ENCODE measurements around the gene TRAF7.
A peak's percentile ranks its signal among the peaks of the same experiment; 100 is the strongest.

TRAF7 gene

GRCh38 chr16:2148714-2149629 lies 6.6 kb upstream of the TRAF7 start:
- no peak for DNase-seq

- DNase-seq: no peak
Measured at GRCh38 chr16:2149630-2150417, 5.8 kb upstream of the TRAF7 start.

DNA sequence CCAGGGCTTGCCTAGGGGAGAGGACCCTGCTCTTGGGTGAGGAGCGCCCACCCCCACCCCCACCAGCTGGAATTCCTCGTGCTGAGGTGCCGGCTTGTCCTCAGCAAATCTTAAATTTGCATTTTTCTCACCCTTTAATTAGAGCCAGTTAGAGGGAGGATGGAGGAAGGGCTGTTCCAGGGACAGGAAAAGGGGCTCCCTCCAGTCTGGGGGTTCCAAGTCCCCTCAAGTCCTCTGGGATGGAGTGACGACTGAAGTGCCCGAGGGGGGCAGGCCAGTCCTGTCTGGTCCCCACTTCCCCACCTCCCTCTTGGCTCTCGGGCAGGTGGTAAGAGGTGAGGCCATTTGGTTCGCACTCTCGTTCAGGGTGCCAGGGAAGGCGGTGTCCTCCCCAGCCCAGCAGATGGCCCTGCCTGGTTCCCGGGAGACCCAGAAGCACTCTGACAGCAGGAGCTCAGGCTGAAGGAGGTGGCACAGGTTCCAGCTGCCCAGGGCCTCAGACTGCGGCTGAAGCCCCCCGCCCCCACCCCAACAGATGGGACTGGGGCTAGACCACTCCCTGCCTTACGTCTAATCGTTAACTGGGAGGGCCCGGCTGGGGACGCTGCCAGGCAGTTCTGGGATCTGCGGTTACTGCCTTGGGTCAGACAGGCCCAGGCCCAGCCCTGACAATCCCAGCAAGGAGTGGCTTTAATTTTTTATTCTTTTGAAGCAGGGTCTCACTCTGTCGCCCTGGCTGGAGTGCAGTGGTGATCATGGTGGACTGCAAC lies 5.0 kb upstream of the TRAF7 start:
- no peak for DNase-seq

GRCh38 chr16:2151188-2152091 lies 4.1 kb upstream of the TRAF7 start:
- DNase-seq: no peak

DNA sequence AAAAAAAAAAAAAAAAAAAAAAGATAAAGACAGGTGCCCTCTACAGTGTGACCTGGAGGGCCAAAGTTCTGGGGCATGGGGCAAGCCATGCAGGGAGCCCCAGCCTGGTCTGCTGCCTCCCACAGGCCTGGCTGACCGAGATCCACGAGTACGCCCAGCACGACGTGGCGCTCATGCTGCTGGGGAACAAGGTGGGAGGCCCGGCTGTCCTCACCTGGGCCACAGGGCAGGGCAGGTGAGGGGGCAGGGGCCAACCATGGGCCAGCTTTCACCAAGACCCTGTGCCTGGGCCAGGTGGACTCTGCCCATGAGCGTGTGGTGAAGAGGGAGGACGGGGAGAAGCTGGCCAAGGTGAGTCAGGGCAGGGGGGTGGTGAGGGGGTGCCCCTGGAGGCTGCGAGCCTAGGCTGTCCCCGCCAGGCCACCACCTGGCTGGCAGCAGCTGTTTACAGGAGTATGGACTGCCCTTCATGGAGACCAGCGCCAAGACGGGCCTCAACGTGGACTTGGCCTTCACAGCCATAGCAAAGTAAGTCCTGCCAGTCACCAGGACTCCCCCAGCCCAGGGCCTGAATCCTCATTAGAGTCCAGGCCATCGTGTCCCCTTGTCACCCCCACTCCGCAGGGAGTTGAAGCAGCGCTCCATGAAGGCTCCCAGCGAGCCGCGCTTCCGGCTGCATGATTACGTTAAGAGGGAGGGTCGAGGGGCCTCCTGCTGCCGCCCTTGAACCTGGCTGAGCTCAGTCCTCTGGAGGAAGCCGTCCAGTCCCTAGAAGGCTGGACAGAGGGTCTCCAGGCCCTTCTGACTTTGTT lies 2.7 kb upstream of the TRAF7 start:
- DNase-seq: no peak

- no peak for DNase-seq
Measured at GRCh38 chr16:2154533-2155090, 970 bp upstream of the TRAF7 start.

- DNase-seq: no peak
Measured at GRCh38 chr16:2155977-2156848, 631 bp downstream of the TRAF7 start.

- DNase-seq: no peak
Measured at GRCh38 chr16:2156849-2157224, 1.3 kb downstream of the TRAF7 start.

- DNase-seq: no peak
Measured at GRCh38 chr16:2157480-2158261, 2.1 kb downstream of the TRAF7 start.

DNA sequence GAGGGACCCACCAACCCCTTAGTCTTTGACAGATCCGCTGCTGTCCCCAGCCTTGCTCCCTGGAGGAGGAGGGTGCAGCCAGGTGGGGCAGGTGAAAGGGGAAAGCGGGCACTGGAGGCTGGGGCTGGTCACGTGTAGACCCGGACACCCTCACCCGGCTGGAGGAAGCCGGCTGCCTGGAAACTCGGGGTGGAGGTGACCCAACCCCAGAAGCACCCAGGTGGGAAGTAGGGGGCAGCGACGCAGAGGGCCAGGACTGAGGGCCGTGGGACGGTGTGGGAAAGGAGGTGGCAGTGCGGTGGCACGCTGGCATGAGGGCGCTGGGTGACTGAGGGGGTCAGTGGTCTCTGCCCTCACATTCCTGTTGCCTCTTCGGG lies 2.7 kb downstream of the TRAF7 start:
- no peak for DNase-seq

DNA sequence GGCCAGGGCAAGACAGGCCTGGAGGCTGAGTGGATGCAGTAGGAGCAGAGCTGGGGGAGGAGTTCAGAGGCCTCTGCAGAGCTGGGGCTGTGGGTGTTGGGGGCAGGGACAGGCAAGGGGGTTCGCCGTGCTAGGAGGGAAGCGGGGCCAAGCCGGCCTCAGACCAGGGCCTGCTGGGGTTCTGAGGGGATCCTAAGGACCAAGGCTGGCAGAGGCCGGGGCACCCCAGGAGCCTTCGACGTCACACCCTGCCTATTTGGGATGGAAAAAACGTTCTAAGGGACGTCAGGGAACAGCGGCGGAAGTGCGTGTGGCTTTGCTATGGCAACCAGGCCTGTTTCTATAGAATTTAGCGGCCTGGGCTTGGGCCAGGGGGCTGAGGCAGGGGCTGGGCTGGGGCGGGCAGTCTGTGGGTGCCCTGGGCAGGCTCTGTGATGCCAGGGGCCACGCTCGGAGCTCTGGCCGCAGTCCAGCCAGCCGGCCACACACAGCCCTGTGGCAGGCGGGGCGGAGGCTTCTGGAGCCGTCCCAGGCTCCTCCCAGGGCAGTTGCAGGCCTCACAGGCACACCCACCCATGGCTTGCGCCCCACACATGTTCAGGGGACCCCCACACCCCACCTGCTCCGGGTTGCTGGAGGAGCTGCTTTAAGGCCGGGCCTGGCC lies 3.7 kb downstream of the TRAF7 start:
- no peak for DNase-seq

DNA sequence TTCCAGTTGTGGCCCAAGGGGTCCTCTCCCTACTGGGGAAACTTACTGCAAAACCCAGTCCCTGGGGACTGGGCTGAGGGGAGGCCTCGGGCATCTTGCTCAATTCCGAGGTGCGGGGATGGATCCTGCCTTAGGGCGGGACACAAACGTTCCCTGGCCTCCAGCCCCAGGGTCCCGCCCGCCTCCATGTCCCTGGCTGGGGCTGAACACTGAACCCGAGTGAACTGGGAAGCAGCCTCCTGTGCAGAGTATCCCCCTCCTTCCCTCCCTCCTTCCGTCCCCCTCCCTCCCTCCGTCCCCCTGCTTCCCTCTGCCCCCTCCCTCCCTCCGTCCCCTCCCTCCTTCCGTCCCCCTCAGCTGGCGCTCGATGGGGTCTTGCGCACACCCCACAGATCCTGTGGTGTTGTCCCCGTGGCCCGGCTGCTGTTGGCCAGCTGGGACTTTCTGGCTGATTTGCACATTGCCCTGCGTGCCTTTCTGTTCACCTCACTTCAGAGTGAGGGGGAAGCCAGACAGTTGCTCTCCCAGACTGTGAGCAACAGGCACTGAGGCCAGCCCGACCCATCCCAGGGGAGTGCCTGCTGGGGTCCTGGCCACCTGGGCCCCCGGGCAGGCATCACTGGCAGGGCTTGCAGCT lies 5.5 kb downstream of the TRAF7 start:
- no peak for DNase-seq

- DNase-seq: no peak
Measured at GRCh38 chr16:2161911-2162310, 6.3 kb downstream of the TRAF7 start.

DNA sequence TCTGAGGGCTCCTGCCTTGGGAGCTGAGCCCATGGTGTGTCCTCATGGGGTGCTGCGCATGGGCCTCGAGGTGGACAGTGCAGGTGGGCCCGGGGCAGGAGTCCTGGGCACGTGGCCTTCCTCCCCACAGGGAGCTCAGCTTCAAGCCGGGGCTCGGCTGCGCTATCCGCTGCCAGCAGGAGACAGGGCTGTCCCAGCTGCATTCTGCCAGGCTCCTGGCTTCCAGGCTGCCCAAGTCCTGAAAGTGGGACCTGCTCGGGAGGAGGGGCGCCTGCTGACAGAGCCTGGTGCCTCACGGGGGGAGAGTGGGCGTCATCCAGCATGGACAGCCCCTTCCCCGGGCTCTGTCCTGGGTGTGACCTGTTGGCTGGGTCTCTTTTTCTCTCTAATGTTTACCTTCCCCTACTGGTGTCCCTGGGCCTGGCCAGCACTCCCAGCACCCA lies 7.1 kb downstream of the TRAF7 start:
- DNase-seq: no peak

GRCh38 chr16:2163211-2163881 lies 7.8 kb downstream of the TRAF7 start:
- peak; percentile 40 for DNase-seq

DNA sequence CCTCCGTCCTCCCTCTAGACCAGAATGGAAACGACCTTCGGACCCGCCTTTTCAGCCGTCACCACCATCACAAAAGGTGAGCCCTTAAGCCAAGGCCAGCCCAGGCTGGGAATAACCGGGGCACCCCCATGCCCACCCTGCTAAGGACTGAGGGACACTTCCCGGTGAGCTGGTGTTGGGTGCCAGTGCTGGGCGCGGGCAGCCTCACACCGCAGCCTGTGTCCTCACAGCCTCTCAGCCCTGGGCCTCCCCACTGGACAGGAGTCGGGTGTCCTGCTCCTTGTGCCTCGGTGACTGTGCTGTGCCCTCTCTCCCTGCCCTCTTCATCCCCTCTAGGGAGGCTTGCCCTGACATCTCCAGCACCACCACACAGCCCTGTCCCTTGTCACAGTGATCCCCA lies 10.3 kb downstream of the TRAF7 start:
- no peak for DNase-seq
